ENCODE results near the gene POU6F2. TPM values are rescaled to one million over a fixed set of nuclear protein-coding genes. Genes with fewer than 3 reads are reported as not detected.

POU6F2 gene
- total and polyA plus RNA-seq, 2 donors (not counting 1 experiment from before 2014, with no cell fraction given), result under 0.01 TPM; not detected in 1

- H3K9ac ChIP-seq (ENCODE audit: insufficient read depth, low read length), result no peak overlapping the region
- no peaks in the 10 kb centered on the region for H3K79me2 ChIP-seq (ENCODE audit: control insufficient read depth, insufficient read depth, low read length)
- no peaks in the 10 kb centered on the region for H3K27me3 ChIP-seq (ENCODE audit: control insufficient read depth, insufficient read depth, low read length)
- H3K4me3 ChIP-seq (replicated peaks in 1 of 4; ENCODE audit: control extremely low read depth in 1 of 4, insufficient read depth in 1 of 4, low read depth in 3 of 4, low read length in 4 of 4), result no peak overlapping the region
- no peak overlapping the region for H3K4me2 ChIP-seq (ENCODE audit: extremely low read depth, insufficient read depth, low read length)
- H3K27ac ChIP-seq (ENCODE audit: insufficient read depth, low read length), result no peak overlapping the region
- no peak overlapping the region for H2AFZ ChIP-seq (ENCODE audit: low read length)
- peak; percentile 39 to 63 for DNase-seq (ENCODE audit: low read depth in 2 of 2)
- no peaks in the 10 kb centered on the region for H4K20me1 ChIP-seq (ENCODE audit: control insufficient read depth, extremely low read depth, insufficient read depth, low read length)
- H3K9me3 ChIP-seq (ENCODE audit: control insufficient read depth, insufficient read depth, low read depth, low read length), result no peaks in the 10 kb centered on the region
- H3K36me3 ChIP-seq (ENCODE audit: control insufficient read depth, insufficient read depth, low read length), result no peaks in the 10 kb centered on the region
- no peaks in the 10 kb centered on the region for H3K4me1 ChIP-seq (ENCODE audit: control insufficient read depth, extremely low read depth, insufficient read depth, low read length)
- TF ChIP-seq CTCF (conservative IDR thresholded peaks at IDR 0.05 in 1 of 2, IDR thresholded peaks at IDR 0.05 in 1 of 2; ENCODE audit: low read depth in 1 of 2, low read length in 2 of 2) (peak; percentile 70 to 88), EZH2 (IDR thresholded peaks at IDR 0.05; ENCODE audit: low read length, missing control alignments) (no peak)
Measured at GRCh38 chr7:39453743-39454355, 476.1 kb downstream of the POU6F2 start.

GRCh38 chr7:39458061-39458745 is 480.5 kb downstream of the POU6F2 start:
- TF ChIP-seq CTCF (conservative IDR thresholded peaks at IDR 0.05 in 1 of 2, IDR thresholded peaks at IDR 0.05 in 1 of 2; ENCODE audit: low read depth in 1 of 2, low read length in 2 of 2) (no peak), EZH2 (IDR thresholded peaks at IDR 0.05; ENCODE audit: low read length, missing control alignments) (no peak)
- Histone ChIP-seq H3K4me2 (ENCODE audit: extremely low read depth, insufficient read depth, low read length) (peak overlapping the region; percentile 73), H3K4me3 (replicated peaks in 1 of 4; ENCODE audit: control extremely low read depth in 1 of 4, insufficient read depth in 1 of 4, low read depth in 3 of 4, low read length in 4 of 4) (peak overlapping the region; percentile 3 to 47 (median 32)), H3K36me3 (ENCODE audit: control insufficient read depth, insufficient read depth, low read length) (no peaks in the 10 kb centered on the region), H2AFZ (ENCODE audit: low read length) (peak overlapping the region; percentile 72), H3K4me1 (ENCODE audit: control insufficient read depth, extremely low read depth, insufficient read depth, low read length) (no peaks in the 10 kb centered on the region), H3K9me3 (ENCODE audit: control insufficient read depth, insufficient read depth, low read depth, low read length) (no peaks in the 10 kb centered on the region), H3K27me3 (ENCODE audit: control insufficient read depth, insufficient read depth, low read length) (peaks cover 3% of the 10 kb centered on the region), H3K27ac (ENCODE audit: insufficient read depth, low read length) (no peak overlapping the region), H3K9ac (ENCODE audit: insufficient read depth, low read length) (no peak overlapping the region), H3K79me2 (ENCODE audit: control insufficient read depth, insufficient read depth, low read length) (no peaks in the 10 kb centered on the region), H4K20me1 (ENCODE audit: control insufficient read depth, extremely low read depth, insufficient read depth, low read length) (no peaks in the 10 kb centered on the region)
- DNase-seq (ENCODE audit: low read depth in 2 of 2), result no peak

- Histone ChIP-seq H3K27me3 (ENCODE audit: control insufficient read depth, insufficient read depth, low read length) (peaks cover 3% of the 10 kb centered on the region), H3K27ac (ENCODE audit: insufficient read depth, low read length) (no peak overlapping the region), H3K4me1 (ENCODE audit: control insufficient read depth, extremely low read depth, insufficient read depth, low read length) (no peaks in the 10 kb centered on the region), H3K9ac (ENCODE audit: insufficient read depth, low read length) (no peak overlapping the region), H3K9me3 (ENCODE audit: control insufficient read depth, insufficient read depth, low read depth, low read length) (no peaks in the 10 kb centered on the region), H3K4me3 (replicated peaks in 1 of 4; ENCODE audit: control extremely low read depth in 1 of 4, insufficient read depth in 1 of 4, low read depth in 3 of 4, low read length in 4 of 4) (no peak overlapping the region), H3K36me3 (ENCODE audit: control insufficient read depth, insufficient read depth, low read length) (no peaks in the 10 kb centered on the region), H4K20me1 (ENCODE audit: control insufficient read depth, extremely low read depth, insufficient read depth, low read length) (no peaks in the 10 kb centered on the region), H3K79me2 (ENCODE audit: control insufficient read depth, insufficient read depth, low read length) (no peaks in the 10 kb centered on the region), H2AFZ (ENCODE audit: low read length) (no peak overlapping the region), H3K4me2 (ENCODE audit: extremely low read depth, insufficient read depth, low read length) (no peak overlapping the region)
- no peak for DNase-seq (ENCODE audit: low read depth in 2 of 2)
- no peak for TF ChIP-seq EZH2 (IDR thresholded peaks at IDR 0.05; ENCODE audit: low read length, missing control alignments)
- no peak for TF ChIP-seq CTCF (conservative IDR thresholded peaks at IDR 0.05 in 1 of 2, IDR thresholded peaks at IDR 0.05 in 1 of 2; ENCODE audit: low read depth in 1 of 2, low read length in 2 of 2)
Measured at GRCh38 chr7:39459636-39460035, 481.9 kb downstream of the POU6F2 start.

All from fibroblast of lung (primary cell).